HG03025 (cell line): ENCODE measurements around the gene FYCO1.
"Not testable (repeated sequence)": the region's sequence is repeated elsewhere in the genome, so short reads cannot be mapped to it uniquely, and the experiment has no call there.

Experiments
- ATAC-seq: cut with Tn5 transposase; IDR thresholded peaks from one replicate; pipeline ENCODE4 v1.9.1; 2021; ENCODE audit warnings: mild to moderate bottlenecking, moderate library complexity; ENCODE audit not compliant: unreplicated experiment, low FRiP score

FYCO1 gene

DNA sequence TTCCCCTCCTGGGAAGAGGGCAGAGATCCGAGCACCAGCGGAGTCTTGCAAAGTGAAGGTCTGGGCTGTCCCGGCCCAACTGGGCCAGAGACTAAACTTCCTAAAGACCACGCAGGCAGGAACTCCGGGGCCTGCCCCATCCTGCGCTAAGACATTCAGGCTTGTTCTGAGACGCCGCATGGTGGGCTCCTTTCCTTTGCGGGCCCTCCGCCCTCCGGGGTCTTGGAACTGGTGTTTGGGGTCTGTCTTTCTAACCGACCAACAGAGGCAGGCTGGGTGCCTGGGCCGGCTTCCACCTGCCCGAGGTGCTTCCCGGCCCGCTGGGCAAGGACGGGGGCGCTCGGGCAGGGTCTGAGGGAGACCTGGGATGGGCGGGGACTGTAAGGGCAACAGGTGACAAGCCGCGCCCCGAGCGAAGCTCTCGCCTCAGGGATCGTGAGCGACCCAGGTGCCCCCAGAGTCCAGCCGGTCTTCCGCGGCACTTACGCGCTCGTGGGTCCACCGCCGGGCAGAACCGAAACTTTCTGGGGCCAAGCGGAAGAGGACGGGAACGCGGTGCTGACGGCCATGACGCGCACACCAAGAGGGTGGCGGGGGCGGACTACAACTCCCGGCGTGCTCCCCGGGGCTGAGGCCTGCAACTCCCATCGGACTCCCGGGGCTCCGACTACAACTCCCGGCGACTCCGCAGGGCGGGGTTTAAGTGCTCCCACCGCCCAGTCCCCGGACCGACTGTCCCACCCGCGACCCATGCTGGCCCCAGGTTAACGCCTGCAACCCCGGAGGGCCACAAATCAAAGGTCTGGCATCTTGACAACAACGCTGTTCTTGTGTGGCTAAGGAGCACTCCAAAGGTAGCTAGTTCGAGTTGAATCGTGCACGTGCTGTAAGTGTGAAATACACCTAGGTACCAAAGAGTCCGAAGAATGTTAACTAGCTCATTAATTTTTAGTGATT, at the start of gene FYCO1:
FYCO1 (minus strand) TSS at position 589 of the 957 bp plus-strand sequence. CDS start 10,914 bp downstream, outside the sequence.
- ATAC-seq, result peak; percentile 96

DNA sequence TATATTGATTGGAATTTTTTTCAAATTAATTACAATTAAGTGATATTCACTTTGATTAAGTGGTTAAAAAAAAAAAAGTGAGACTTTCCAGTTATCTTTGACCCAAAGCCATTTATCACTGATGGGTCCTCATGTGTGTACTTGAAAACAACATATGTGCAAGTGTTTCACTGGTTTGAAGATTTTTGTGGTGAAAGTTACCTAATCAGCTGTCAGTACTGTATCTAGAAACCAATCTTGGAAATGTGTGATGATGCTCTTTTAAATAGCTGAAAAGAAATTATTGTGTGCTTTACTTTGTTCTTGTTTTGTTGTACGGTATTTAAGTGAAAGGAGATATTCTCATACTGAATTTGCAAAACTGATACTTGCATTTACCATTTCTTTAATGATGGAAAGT, 43.3 kb upstream of the FYCO1 start:
- ATAC-seq, result no peak

- not testable (repeated sequence) for ATAC-seq
These were observed 42.4 kb upstream of the FYCO1 start for GRCh38 chr3:46038071-46038470.

GRCh38 chr3:46036191-46036590, 40.6 kb upstream of the FYCO1 start:
- no peak for ATAC-seq

- no peak for ATAC-seq
These were observed 36.1 kb upstream of the FYCO1 start for GRCh38 chr3:46031747-46032146.

- ATAC-seq, result no peak
These were observed 35.6 kb upstream of the FYCO1 start for GRCh38 chr3:46031269-46031668.

DNA sequence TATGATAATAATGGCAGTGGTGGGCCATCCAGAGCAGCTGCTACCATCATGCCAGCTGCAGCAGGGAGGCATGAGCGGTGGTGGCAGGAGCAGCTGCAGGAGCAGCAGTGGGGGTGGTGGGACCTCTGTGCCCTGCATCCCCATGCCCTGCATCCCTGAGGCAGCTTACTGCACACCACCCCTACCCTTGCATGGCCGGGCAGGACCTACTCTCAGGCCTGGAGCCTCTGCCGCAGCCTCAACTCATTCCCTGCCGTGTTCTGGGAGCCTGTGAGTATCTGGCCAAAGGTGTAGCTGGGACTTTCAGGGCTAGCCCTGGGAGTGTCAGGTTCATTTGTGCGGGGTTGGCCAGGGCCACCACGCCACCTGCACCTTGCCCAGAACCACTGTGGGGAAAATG, 35.0 kb upstream of the FYCO1 start:
- ATAC-seq, result no peak

GRCh38 chr3:46029953-46030543, 34.4 kb upstream of the FYCO1 start:
- no peak for ATAC-seq

- no peak for ATAC-seq
These were observed 32.2 kb upstream of the FYCO1 start for GRCh38 chr3:46027736-46028397.

- ATAC-seq, result no peak
These were observed 31.5 kb upstream of the FYCO1 start, which contains the start of gene XCR1 for GRCh38 chr3:46027021-46027705. Gene XCR1, minus strand, starts transcription at chr3:46027483. Its CDS starts 5,536 bp downstream, at chr3:46021947.

DNA sequence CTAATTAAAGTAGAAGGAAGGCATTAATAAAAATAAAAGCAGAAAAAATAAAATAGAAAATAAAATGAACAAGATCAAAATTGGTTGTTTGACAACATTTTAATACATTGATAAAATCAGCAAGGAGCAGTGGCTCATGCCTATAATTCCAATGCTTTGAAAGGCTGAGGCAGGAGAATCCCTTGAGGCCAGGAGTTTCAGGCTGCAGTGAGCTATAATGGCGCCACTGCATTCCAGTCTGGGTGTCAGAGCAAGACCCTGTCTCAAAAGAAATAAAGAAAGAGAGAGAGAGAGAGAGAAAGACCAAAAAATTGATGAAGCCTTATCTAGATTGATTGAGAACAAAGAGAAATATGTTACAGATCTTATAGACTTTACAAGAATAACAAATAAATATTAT, 29.5 kb upstream of the FYCO1 start:
- no peak for ATAC-seq

- no peak for ATAC-seq
These were observed 28.5 kb upstream of the FYCO1 start for GRCh38 chr3:46024131-46024530.

GRCh38 chr3:46022909-46023785, 27.5 kb upstream of the FYCO1 start:
- ATAC-seq, result no peak

- no peak for ATAC-seq
These were observed 25.9 kb upstream of the FYCO1 start for GRCh38 chr3:46021516-46021915.

- ATAC-seq, result no peak
These were observed 25.3 kb upstream of the FYCO1 start for GRCh38 chr3:46020766-46021510.

DNA sequence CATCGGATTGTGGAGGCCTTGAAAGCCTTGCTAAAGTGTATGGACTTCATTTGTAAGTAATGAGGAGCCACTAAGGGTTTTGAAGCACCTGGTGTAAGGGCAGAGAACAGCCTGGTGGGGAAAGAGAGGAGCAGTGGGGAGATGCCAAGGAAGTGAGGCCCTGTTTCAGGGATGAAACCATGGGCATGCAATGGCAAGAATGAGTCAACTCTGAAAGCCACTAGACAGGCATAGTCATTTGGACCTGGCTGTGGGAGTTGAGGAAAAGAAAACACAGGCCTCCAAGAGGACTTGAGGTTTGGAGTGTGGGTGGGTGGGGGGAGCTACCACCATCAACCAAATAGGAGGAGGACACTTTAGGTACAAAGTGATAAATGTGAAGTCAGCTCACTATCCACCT, 24.1 kb upstream of the FYCO1 start:
- ATAC-seq, result no peak

GRCh38 chr3:46017720-46018119, 22.1 kb upstream of the FYCO1 start:
- no peak for ATAC-seq

DNA sequence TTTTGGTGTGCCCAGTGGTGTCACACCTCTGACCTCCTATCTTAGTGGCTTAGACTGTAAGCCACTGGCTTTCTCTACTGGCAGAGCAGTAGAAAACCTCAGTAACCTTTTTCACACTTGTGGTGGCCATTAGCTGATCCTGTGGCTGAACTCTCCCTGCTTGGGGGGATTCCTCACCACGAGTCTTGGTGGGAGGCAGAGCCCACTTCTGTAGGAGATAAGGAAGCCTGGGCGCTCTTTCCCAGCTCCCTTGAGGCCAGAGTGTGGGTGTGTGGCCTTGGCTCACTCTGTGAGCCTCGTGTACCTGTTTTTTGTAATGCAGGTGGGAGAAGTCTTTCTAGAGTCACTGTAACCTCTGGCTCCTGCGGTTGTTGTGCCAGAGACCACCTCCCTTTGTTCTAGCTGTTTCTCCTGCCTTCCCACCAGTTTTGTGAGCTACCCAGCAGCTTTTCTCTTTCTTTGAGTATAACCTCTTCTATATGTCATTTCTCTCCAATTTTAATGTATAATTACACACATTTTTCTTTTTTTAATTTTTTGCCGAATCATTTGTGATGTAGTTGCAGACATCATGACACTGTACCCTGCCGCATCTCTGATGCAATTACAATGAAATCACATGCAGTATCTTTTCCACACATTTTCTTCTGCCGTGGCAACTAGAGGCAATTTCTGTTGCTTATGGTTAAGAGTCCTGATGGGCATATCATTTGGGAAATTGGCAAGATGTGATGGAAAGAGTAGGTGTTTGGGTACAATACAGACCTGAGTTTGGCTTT, 17.9 kb upstream of the FYCO1 start:
- ATAC-seq, result no peak
